Measurements from ENCODE around the gene RAVER1. TPM values are rescaled to one million over a fixed set of nuclear protein-coding genes. Genes with fewer than 3 reads are reported as not detected.
A peak's percentile ranks its signal among the peaks of the same experiment; 100 is the strongest.

Gene RAVER1
- total and polyA plus RNA-seq, 2 of the 13 experiments (the other 11 are each of a cell fraction or from before 2014, with no cell fraction given) = 3.6 to 7.9 TPM

- no peak for ATAC-seq
- 91% methylated on average over 1 of the region's 1 CpG for WGBS (ENCODE audit: low lambda C conversion rate)
These were observed 54.4 kb downstream of the RAVER1 start for GRCh38 chr19:10278935-10279334.

GRCh38 chr19:10277795-10278589, 55.3 kb downstream of the RAVER1 start:
- POLR2A ChIA-PET = interaction anchor here (3.3 kb wide), 1 partner anchor 7 kb away, joined by 23 read pairs; the partner anchor contains the start of gene ICAM1
- H3K27ac ChIP-seq (ENCODE audit: extremely low read length, insufficient read depth, low read length) = no peak overlapping the region
- in situ Hi-C loops (cut with HindIII; ENCODE audit: extremely low pct_ligation_motif_present, low pct_unique_long_range_greater_than_20kb) = no loop called here
- no peak overlapping the region for H3K4me3 ChIP-seq (replicated peaks in 1 of 3; ENCODE audit: insufficient read depth in 1 of 3, low read depth in 2 of 3, low read length in 3 of 3)
- peaks cover 12% of the 10 kb centered on the region for H3K4me1 ChIP-seq (ENCODE audit: insufficient read depth, low read length)
- H3K9me3 ChIP-seq (ENCODE audit: low read length) = no peaks in the 10 kb centered on the region
- no peaks in the 10 kb centered on the region for H3K27me3 ChIP-seq (ENCODE audit: control insufficient read depth in 1 of 2, insufficient read depth in 2 of 2, low read length in 2 of 2)
- H3K79me2 ChIP-seq (ENCODE audit: insufficient read depth, low read length) = peaks cover 3% of the 10 kb centered on the region
- no peak for FAIRE-seq
- H3K4me2 ChIP-seq (ENCODE audit: low read depth, low read length) = no peak overlapping the region
- 97% methylated on average over 9 of the region's 9 CpGs for WGBS (ENCODE audit: low lambda C conversion rate)
- peaks cover 3% of the 10 kb centered on the region; the same call in 1 of the 2 replicates for H4K20me1 ChIP-seq (ENCODE audit: insufficient read depth, low read length)
- DNase-seq (ENCODE audit: low spot score) = no peak
- TSS peak; percentile 31 for BruUV-seq (replicated peaks)
- ATAC-seq = no peak
- H3K9ac ChIP-seq (ENCODE audit: insufficient read depth, low read depth, low read length) = no peak overlapping the region
- H2AFZ ChIP-seq (ENCODE audit: low read length) = no peak overlapping the region
- intact Hi-C loops (cut with micrococcal nuclease; ENCODE audit: unreplicated experiment) = no loop called here
- CTCF ChIA-PET (ENCODE audit: low intra/inter-chr PET ratio, low total read pairs) = no interaction called here
- no peak for TF ChIP-seq SMC3 (IDR thresholded peaks at IDR 0.05; ENCODE audit: low read length)
- peak; percentile 85 for TF ChIP-seq ZNF121 (CRISPR knock-in tag; IDR thresholded peaks at IDR 0.05)
- no peak for TF ChIP-seq TFDP2 (CRISPR knock-in tag; IDR thresholded peaks at IDR 0.05)
- TF ChIP-seq ZNF7 (CRISPR knock-in tag; IDR thresholded peaks at IDR 0.05) = no peak
- TF ChIP-seq MATR3 (CRISPR knock-in tag; IDR thresholded peaks at IDR 0.05) = no peak
- TF ChIP-seq ZNF792 (CRISPR knock-in tag; IDR thresholded peaks at IDR 0.05) = no peak
- H3K36me3 ChIP-seq (replicated peaks in 1 of 2; ENCODE audit: control insufficient read depth in 1 of 2, insufficient read depth in 2 of 2, low read length in 2 of 2) = peaks cover 10 to 33% of the 10 kb centered on the region in 2 experiments; a peak in 4 of 5 replicates

More at GRCh38 chr19:10278935-10279334, 54.4 kb downstream of the RAVER1 start:
- Histone ChIP-seq H2AFZ (ENCODE audit: low read length) (no peak overlapping the region), H3K4me2 (ENCODE audit: low read depth, low read length) (no peak overlapping the region), H3K79me2 (ENCODE audit: insufficient read depth, low read length) (peaks cover 2% of the 10 kb centered on the region), H3K4me3 (replicated peaks in 1 of 3; ENCODE audit: insufficient read depth in 1 of 3, low read depth in 2 of 3, low read length in 3 of 3) (no peak overlapping the region), H3K27ac (ENCODE audit: extremely low read length, insufficient read depth, low read length) (no peak overlapping the region), H3K36me3 (replicated peaks in 1 of 2; ENCODE audit: control insufficient read depth in 1 of 2, insufficient read depth in 2 of 2, low read length in 2 of 2) (peaks cover 20 to 43% of the 10 kb centered on the region in 2 experiments; a peak in 4 of 5 replicates), H3K9ac (ENCODE audit: insufficient read depth, low read depth, low read length) (no peak overlapping the region), H3K4me1 (ENCODE audit: insufficient read depth, low read length) (0 out of 2 replicates have a peak, but pooled peaks cover 3% of the 10 kb centered on the region), H3K27me3 (ENCODE audit: control insufficient read depth in 1 of 2, insufficient read depth in 2 of 2, low read length in 2 of 2) (no peaks in the 10 kb centered on the region), H4K20me1 (ENCODE audit: insufficient read depth, low read length) (peaks cover 3% of the 10 kb centered on the region; the same call in 1 of the 2 replicates), H3K9me3 (ENCODE audit: low read length) (no peaks in the 10 kb centered on the region)
- intact Hi-C loops (cut with micrococcal nuclease; ENCODE audit: unreplicated experiment) = no loop called here
- CTCF ChIA-PET (ENCODE audit: low intra/inter-chr PET ratio, low total read pairs) = no interaction called here
- in situ Hi-C loops (cut with HindIII; ENCODE audit: extremely low pct_ligation_motif_present, low pct_unique_long_range_greater_than_20kb) = no loop called here
- no peak for TF ChIP-seq ZNF263 (CRISPR knock-in tag; IDR thresholded peaks at IDR 0.05)
- FAIRE-seq (no peak), DNase-seq (ENCODE audit: low spot score) (no peak)
- BruUV-seq (replicated peaks) = no TSS peak
- POLR2A ChIA-PET = interaction anchor here (2.3 to 3.3 kb wide), 2 partner anchors 8 to 10 kb away, joined by 8 to 23 read pairs; partner anchors contain the start of genes ICAM1 and ICAM5

Data from HepG2 (cell line).